ENCODE measurements around the gene TWSG1.
"Not testable (repeated sequence)": the region's sequence is repeated elsewhere in the genome, so short reads cannot be mapped to it uniquely, and the experiment has no call there.

TWSG1 gene

GRCh38 chr18:9422816-9423519 lies 88.4 kb downstream of the TWSG1 start:
- no peak for DNase-seq (ENCODE audit: low read depth in 2 of 2, low spot score in 1 of 2)

- not testable (repeated sequence) for DNase-seq (ENCODE audit: low read depth in 2 of 2, low spot score in 1 of 2)
Measured at GRCh38 chr18:9423648-9424047, 89.1 kb downstream of the TWSG1 start.

- DNase-seq (ENCODE audit: low read depth in 2 of 2, low spot score in 1 of 2): not testable (repeated sequence)
Measured at GRCh38 chr18:9424235-9424634, 89.7 kb downstream of the TWSG1 start.

GRCh38 chr18:9426753-9427152 lies 92.2 kb downstream of the TWSG1 start:
- no peak for DNase-seq (ENCODE audit: low read depth in 2 of 2, low spot score in 1 of 2)

GRCh38 chr18:9428301-9428706 lies 93.7 kb downstream of the TWSG1 start:
- DNase-seq (ENCODE audit: low read depth in 2 of 2, low spot score in 1 of 2): no peak

- no peak for DNase-seq (ENCODE audit: low read depth in 2 of 2, low spot score in 1 of 2)
Measured at GRCh38 chr18:9428862-9429661, 94.5 kb downstream of the TWSG1 start.

GRCh38 chr18:9429662-9429993 lies 95.1 kb downstream of the TWSG1 start:
- no peak for DNase-seq (ENCODE audit: low read depth in 2 of 2, low spot score in 1 of 2)

GRCh38 chr18:9430315-9430714 lies 95.7 kb downstream of the TWSG1 start:
- DNase-seq (ENCODE audit: low read depth in 2 of 2, low spot score in 1 of 2): not testable (repeated sequence)

GRCh38 chr18:9431296-9431695 lies 96.7 kb downstream of the TWSG1 start:
- no peak for DNase-seq (ENCODE audit: low read depth in 2 of 2, low spot score in 1 of 2)

- not testable (repeated sequence) for DNase-seq (ENCODE audit: low read depth in 2 of 2, low spot score in 1 of 2)
Measured at GRCh38 chr18:9433122-9433521, 98.5 kb downstream of the TWSG1 start.

GRCh38 chr18:9433671-9434121 lies 99.1 kb downstream of the TWSG1 start:
- DNase-seq (ENCODE audit: low read depth in 2 of 2, low spot score in 1 of 2): no peak

GRCh38 chr18:9434122-9434701 lies 99.6 kb downstream of the TWSG1 start:
- DNase-seq (ENCODE audit: low read depth in 2 of 2, low spot score in 1 of 2): no peak

GRCh38 chr18:9435041-9435440 lies 100.5 kb downstream of the TWSG1 start:
- no peak for DNase-seq (ENCODE audit: low read depth in 2 of 2, low spot score in 1 of 2)

GRCh38 chr18:9436206-9436929 lies 101.8 kb downstream of the TWSG1 start:
- no peak for DNase-seq (ENCODE audit: low read depth in 2 of 2, low spot score in 1 of 2)

- no peak for DNase-seq (ENCODE audit: low read depth in 2 of 2, low spot score in 1 of 2)
Measured at GRCh38 chr18:9437021-9437437, 102.5 kb downstream of the TWSG1 start.

GRCh38 chr18:9437672-9438071 lies 103.1 kb downstream of the TWSG1 start:
- DNase-seq (ENCODE audit: low read depth in 2 of 2, low spot score in 1 of 2): no peak

- DNase-seq (ENCODE audit: low read depth in 2 of 2, low spot score in 1 of 2): no peak
Measured at GRCh38 chr18:9441061-9441460, 106.5 kb downstream of the TWSG1 start.

GRCh38 chr18:9444549-9444948 lies 110.0 kb downstream of the TWSG1 start:
- DNase-seq (ENCODE audit: low read depth in 2 of 2, low spot score in 1 of 2): no peak

GRCh38 chr18:9446839-9447238 lies 112.3 kb downstream of the TWSG1 start:
- no peak for DNase-seq (ENCODE audit: low read depth in 2 of 2, low spot score in 1 of 2)

- no peak for DNase-seq (ENCODE audit: low read depth in 2 of 2, low spot score in 1 of 2)
Measured at GRCh38 chr18:9447334-9447733, 112.8 kb downstream of the TWSG1 start.

- no peak for DNase-seq (ENCODE audit: low read depth in 2 of 2, low spot score in 1 of 2)
Measured at GRCh38 chr18:9449600-9450414, 115.2 kb downstream of the TWSG1 start.

Data from stimulated activated CD8-positive, alpha-beta memory T cell treated with anti-CD3 and anti-CD28 coated beads, Interleukin-4, amount 100 ng/mL, for 4 hours (primary cell).